Psoas muscle (tissue), 8 donors: ENCODE results near the gene DDN. TPM values are rescaled to one million over a fixed set of nuclear protein-coding genes. Genes with fewer than 3 reads are reported as not detected.

ENCODE experiments used
- ATAC-seq, 4 donors: fragments of 200-7000 bp; cut with Tn5 transposase; one replicate each; pipeline ENCODE4 v1.9.1; 2020; ENCODE audit warnings: moderate library complexity in 3 of 4, mild to moderate bottlenecking in 2 of 4
- DNase-seq, 2 donors: peaks; one replicate each; pipeline ENCODE4 v3.0.0-alpha.2; 2020
- H3K27ac ChIP-seq: fragments of 200-600 bp; one replicate; pipeline ENCODE4 v1.8.0; 2022
- H3K27me3 ChIP-seq, 3 donors: fragments of 200-600 bp in 1 of 3; one replicate each; pipeline versions ENCODE4 v1.6.1 to v1.8.0; 2013 to 2022; ENCODE audit warnings: low read length in 2 of 3, mild to moderate bottlenecking in 2 of 3, moderate library complexity in 1 of 3; ENCODE audit not compliant: insufficient read depth in 3 of 3
- H3K36me3 ChIP-seq, 2 donors: fragments of 200-600 bp in 1 of 2; one replicate each; pipeline versions ENCODE4 v1.6.1 to v1.8.0; 2013 to 2022; ENCODE audit warnings: low read depth in 1 of 2, mild to moderate bottlenecking in 1 of 2, moderate library complexity in 1 of 2; ENCODE audit not compliant: insufficient read depth in 1 of 2
- H3K4me1 ChIP-seq: fragments of 200-600 bp; one replicate; pipeline ENCODE4 v1.8.0; 2022
- H3K4me3 ChIP-seq: fragments of 200-600 bp; one replicate; pipeline ENCODE4 v1.8.0; 2022; ENCODE audit warnings: mild to moderate bottlenecking
- H3K9me3 ChIP-seq: fragments of 200-600 bp; one replicate; pipeline ENCODE4 v1.8.0; 2022
- WGBS, 3 donors: extraction: QIAGEN DNeasy Blood & Tissue Kit; methylation state at CpG; one replicate each; pipeline versions ENCODE4 v1.1.6 to v1.1.7; 2013; 5-methylcytosine and 5-hydroxymethylcytosine counted together
- intact Hi-C, 2 donors: fragments of 100-400 bp; cut with DNase I; formaldehyde crosslinking; loops; one replicate each; pipeline versions ENCODE4 v1.11.0 to v1.14.2; 2022
- polyA plus RNA-seq, 3 donors: library from polyadenylated mRNA; stranded (reverse); fragments of 200-250 nt; gene quantifications; one replicate each; pipeline ENCODE4 v1.2.3, GENCODE V29; 2013
- total RNA-seq, 4 donors: library from RNA; stranded (reverse); fragmentation: NEBNext Ultra II Directional in 2 of 4; extraction: Animal tissue kit (Norgen Biotek cat#: 25700) in 2 of 4; gene quantifications; one replicate each; pipeline versions ENCODE4 v1.2.1 to v1.2.4, GENCODE V29; 2021 to 2023
- TF ChIP-seq, protein P1 (sequence below): fragments of 200-600 bp; IDR thresholded peaks from one replicate; pipeline ENCODE4 v1.8.0; 2022; ENCODE audit warnings: antibody characterized with exemption
- donor health status: healthy with polysubstance abuse.
- donor health status: DM: no; HTN: no; CAD: no; lungs with moderate emphysema.
- donor health status: Bipolar disorder and iron deficiency.
- donor health status: healthy.
- donor health status: DM: yes; HTN: yes; CAD: no.
- donor health status: DM: no; HTN: no; CAD: no.
- donor health status: DM: no; HTN: no; CAD: no.
- donor health status: DM: yes; HTN: yes; CAD: no.

Gene DDN
- total and polyA plus RNA-seq, 7 donors = 11.2 to 485 (median 72.6) TPM

DNA sequence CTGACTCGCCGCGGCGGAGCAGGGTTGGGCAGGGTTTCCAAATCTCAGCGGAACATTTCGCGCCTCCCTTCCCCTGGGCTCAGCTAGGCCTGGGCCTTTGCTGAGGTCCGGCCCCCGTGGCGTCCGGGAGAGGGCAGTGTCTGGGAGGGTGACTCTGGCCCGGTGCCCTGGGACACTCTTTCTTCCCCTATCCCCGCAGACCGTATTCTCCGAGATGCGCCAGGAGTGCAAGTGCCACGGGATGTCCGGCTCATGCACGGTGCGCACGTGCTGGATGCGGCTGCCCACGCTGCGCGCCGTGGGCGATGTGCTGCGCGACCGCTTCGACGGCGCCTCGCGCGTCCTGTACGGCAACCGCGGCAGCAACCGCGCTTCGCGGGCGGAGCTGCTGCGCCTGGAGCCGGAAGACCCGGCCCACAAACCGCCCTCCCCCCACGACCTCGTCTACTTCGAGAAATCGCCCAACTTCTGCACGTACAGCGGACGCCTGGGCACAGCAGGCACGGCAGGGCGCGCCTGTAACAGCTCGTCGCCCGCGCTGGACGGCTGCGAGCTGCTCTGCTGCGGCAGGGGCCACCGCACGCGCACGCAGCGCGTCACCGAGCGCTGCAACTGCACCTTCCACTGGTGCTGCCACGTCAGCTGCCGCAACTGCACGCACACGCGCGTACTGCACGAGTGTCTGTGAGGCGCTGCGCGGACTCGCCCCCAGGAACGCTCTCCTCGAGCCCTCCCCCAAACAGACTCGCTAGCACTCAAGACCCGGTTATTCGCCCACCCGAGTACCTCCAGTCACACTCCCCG is 18.0 kb downstream of the DDN start:
- intact Hi-C loops = no loop called here
- peak; percentile 23 to 49 (median 42) for ATAC-seq
- H3K4me1 ChIP-seq = peaks cover 37% of the 10 kb centered on the region

DNA sequence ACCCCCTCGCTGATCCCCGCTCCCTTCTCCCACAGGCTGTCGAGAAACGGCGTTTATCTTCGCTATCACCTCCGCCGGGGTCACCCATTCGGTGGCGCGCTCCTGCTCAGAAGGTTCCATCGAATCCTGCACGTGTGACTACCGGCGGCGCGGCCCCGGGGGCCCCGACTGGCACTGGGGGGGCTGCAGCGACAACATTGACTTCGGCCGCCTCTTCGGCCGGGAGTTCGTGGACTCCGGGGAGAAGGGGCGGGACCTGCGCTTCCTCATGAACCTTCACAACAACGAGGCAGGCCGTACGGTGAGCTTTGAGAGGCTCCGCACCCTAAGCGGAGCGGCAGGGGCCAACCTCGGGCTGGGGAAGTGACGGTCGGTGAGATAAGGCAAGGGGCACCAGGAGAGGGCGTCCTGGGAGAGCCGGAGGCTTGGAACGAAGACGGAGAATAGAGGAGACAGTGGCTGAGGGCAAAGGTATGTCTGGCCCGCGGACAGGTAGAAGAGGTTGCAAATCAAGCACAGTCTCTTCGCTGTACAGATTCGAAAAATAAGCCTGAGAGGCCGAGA is 18.7 kb downstream of the DDN start:
- no peaks in the 10 kb centered on the region for H3K36me3 ChIP-seq
- ATAC-seq = peak; percentile 23 to 53 (median 36)
- TF ChIP-seq, protein P1, sequence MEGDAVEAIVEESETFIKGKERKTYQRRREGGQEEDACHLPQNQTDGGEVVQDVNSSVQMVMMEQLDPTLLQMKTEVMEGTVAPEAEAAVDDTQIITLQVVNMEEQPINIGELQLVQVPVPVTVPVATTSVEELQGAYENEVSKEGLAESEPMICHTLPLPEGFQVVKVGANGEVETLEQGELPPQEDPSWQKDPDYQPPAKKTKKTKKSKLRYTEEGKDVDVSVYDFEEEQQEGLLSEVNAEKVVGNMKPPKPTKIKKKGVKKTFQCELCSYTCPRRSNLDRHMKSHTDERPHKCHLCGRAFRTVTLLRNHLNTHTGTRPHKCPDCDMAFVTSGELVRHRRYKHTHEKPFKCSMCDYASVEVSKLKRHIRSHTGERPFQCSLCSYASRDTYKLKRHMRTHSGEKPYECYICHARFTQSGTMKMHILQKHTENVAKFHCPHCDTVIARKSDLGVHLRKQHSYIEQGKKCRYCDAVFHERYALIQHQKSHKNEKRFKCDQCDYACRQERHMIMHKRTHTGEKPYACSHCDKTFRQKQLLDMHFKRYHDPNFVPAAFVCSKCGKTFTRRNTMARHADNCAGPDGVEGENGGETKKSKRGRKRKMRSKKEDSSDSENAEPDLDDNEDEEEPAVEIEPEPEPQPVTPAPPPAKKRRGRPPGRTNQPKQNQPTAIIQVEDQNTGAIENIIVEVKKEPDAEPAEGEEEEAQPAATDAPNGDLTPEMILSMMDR = no peak
- peaks cover 36% of the 10 kb centered on the region for H3K4me1 ChIP-seq
- H3K27ac ChIP-seq = no peak overlapping the region
- intact Hi-C loops = no loop called here
- peaks cover 0 to 76% (median 43%) of the 10 kb centered on the region in 3 donors for H3K27me3 ChIP-seq
- no peaks in the 10 kb centered on the region for H3K9me3 ChIP-seq
- peak in 1 of 2 donors; percentile 64 for DNase-seq
- WGBS, 3 donors = 1 to 4% (median 3%) methylated on average over 45 to 46 of the region's 46 CpGs
- peak overlapping the region; percentile 54 for H3K4me3 ChIP-seq

More for the DNA sequence above, 18.0 kb downstream of the DDN start:
- WGBS, 3 donors = 3 to 4% (median 4%) methylated on average over 68 to 91 of the region's 91 CpGs
- Histone ChIP-seq H3K9me3 (no peaks in the 10 kb centered on the region), H3K4me3 (peak overlapping the region; percentile 54), H3K27ac (no peak overlapping the region), H3K36me3 (no peaks in the 10 kb centered on the region), H3K27me3 (peaks cover 0 to 70% (median 43%) of the 10 kb centered on the region in 3 donors)
- peak in 1 of 2 donors; percentile 63 for DNase-seq
- TF ChIP-seq, protein P1 = no peak

DNA sequence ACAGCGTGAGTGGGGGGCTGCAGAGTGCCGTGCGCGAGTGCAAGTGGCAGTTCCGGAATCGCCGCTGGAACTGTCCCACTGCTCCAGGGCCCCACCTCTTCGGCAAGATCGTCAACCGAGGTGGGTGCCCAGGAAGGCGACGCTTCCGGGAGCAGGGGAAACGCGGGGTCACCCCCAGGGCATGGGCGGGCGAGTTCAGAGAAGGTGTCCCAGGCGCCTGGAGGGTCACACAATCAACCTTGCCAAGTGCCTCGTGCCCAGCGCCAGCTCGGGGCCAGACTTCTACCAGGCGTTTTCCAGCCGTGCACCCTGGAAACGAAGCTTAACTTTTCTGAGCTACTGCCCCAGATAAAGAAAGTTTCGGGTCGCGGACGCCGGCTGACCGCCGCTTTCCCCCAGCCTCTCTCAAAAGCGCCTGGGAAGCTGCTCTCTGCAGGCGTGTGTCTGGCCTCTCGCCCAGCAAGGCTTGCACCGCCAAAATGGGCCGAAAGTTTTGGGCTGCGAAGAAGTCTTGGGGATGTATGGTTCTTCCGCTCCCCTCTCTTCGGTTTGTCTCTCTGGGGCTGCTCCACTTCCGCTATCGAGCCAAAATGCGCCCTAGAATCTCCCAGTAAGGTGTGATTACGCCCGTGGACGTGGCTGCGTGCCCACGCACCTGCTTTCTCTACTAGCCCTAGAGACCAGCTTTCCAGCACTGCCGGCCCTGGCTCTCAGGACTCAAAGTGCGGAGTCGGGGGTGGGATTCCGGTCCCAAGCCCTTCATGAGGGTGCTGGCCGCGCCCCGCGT is 19.4 kb downstream of the DDN start:
- H3K4me1 ChIP-seq = peaks cover 34% of the 10 kb centered on the region
- WGBS, 3 donors = 1% methylated on average over 53 to 55 of the region's 55 CpGs
- no peaks in the 10 kb centered on the region for H3K36me3 ChIP-seq
- no peaks in the 10 kb centered on the region for H3K9me3 ChIP-seq
- H3K4me3 ChIP-seq = peak overlapping the region; percentile 54
- DNase-seq = peak; percentile 50 to 68
- peaks cover 0 to 83% (median 43%) of the 10 kb centered on the region in 3 donors for H3K27me3 ChIP-seq
- ATAC-seq = peak; percentile 6 to 44 (median 32)
- TF ChIP-seq, protein P1 = no peak
- no peak overlapping the region for H3K27ac ChIP-seq
- intact Hi-C loops = no loop called here

- H3K27me3 ChIP-seq = peaks cover 0 to 91% (median 46%) of the 10 kb centered on the region in 3 donors
- TF ChIP-seq, protein P1 = no peak
- no peaks in the 10 kb centered on the region for H3K36me3 ChIP-seq
- H3K4me3 ChIP-seq = peak overlapping the region; percentile 54
- peaks cover 34% of the 10 kb centered on the region for H3K4me1 ChIP-seq
- intact Hi-C loops = no loop called here
- WGBS, 3 donors = 2 to 5% (median 3%) methylated on average over 42 to 45 of the region's 45 CpGs
- ATAC-seq (peak; percentile 3 to 30 (median 22)), DNase-seq (no peak)
- no peak overlapping the region for H3K27ac ChIP-seq
- H3K9me3 ChIP-seq = no peaks in the 10 kb centered on the region
Measured at GRCh38 chr12:48978741-48979601, 20.2 kb downstream of the DDN start.
